GM18873 (cell line): ENCODE measurements around the gene AANAT.

Experiments
- ATAC-seq: cut with Tn5 transposase; IDR thresholded peaks from one replicate; pipeline ENCODE4 v1.9.1; 2021; ENCODE audit warnings: mild to moderate bottlenecking, moderate library complexity, moderate number of reproducible peaks; ENCODE audit not compliant: unreplicated experiment, low FRiP score

Gene AANAT

GRCh38 chr17:76467809-76468633, 618 bp downstream of the AANAT start:
- ATAC-seq, result no peak

GRCh38 chr17:76468634-76469010, 1.2 kb downstream of the AANAT start:
- ATAC-seq, result no peak

GRCh38 chr17:76469076-76469990, 1.9 kb downstream of the AANAT start:
- ATAC-seq, result no peak

GRCh38 chr17:76469991-76470739, 2.8 kb downstream of the AANAT start:
- ATAC-seq, result no peak

GRCh38 chr17:76471498-76472257, 4.3 kb downstream of the AANAT start:
- no peak for ATAC-seq

- no peak for ATAC-seq
Measured at GRCh38 chr17:76472258-76472645, 4.8 kb downstream of the AANAT start.

- ATAC-seq, result no peak
Measured at GRCh38 chr17:76472726-76473125, 5.3 kb downstream of the AANAT start.

GRCh38 chr17:76473541-76473985, 6.2 kb downstream of the AANAT start:
- no peak for ATAC-seq

- ATAC-seq, result no peak
Measured at GRCh38 chr17:76474238-76474637, 6.8 kb downstream of the AANAT start.

- ATAC-seq, result no peak
Measured at GRCh38 chr17:76474894-76475293, 7.5 kb downstream of the AANAT start.

- ATAC-seq, result no peak
Measured at GRCh38 chr17:76475302-76475701, 7.9 kb downstream of the AANAT start.

- no peak for ATAC-seq
Measured at GRCh38 chr17:76476736-76477135, 9.3 kb downstream of the AANAT start.

- no peak for ATAC-seq
Measured at GRCh38 chr17:76477576-76477975, 10.2 kb downstream of the AANAT start.

- no peak for ATAC-seq
Measured at GRCh38 chr17:76478097-76478496, 10.7 kb downstream of the AANAT start.

GRCh38 chr17:76478730-76479514, 11.5 kb downstream of the AANAT start:
- ATAC-seq, result no peak

GRCh38 chr17:76479515-76480060, 12.2 kb downstream of the AANAT start:
- no peak for ATAC-seq

GRCh38 chr17:76480632-76481031, 13.2 kb downstream of the AANAT start:
- no peak for ATAC-seq

- ATAC-seq, result peak; percentile 63
Measured at GRCh38 chr17:76481071-76481655, 13.8 kb downstream of the AANAT start.
